LNCaP clone FGC (cell line): ENCODE data around the gene HEXIM2.

ENCODE experiments used
- DNase-seq: peaks from one replicate; pipeline ENCODE4 v3.0.0-alpha.2; 2011; ENCODE audit warnings: low read depth
- H3K4me3 ChIP-seq: 2 replicates; pipeline ENCODE4 v1.5.1; 2011; ENCODE audit warnings: mild to moderate bottlenecking, low read depth, low read length, control low read depth
- CTCF ChIP-seq: IDR thresholded peaks from 2 replicates; pipeline ENCODE4 v1.5.1; 2012; ENCODE audit warnings: mild to moderate bottlenecking; ENCODE audit not compliant: control insufficient read depth, insufficient read depth; ENCODE audit errors: extremely low read depth

Gene HEXIM2

DNA sequence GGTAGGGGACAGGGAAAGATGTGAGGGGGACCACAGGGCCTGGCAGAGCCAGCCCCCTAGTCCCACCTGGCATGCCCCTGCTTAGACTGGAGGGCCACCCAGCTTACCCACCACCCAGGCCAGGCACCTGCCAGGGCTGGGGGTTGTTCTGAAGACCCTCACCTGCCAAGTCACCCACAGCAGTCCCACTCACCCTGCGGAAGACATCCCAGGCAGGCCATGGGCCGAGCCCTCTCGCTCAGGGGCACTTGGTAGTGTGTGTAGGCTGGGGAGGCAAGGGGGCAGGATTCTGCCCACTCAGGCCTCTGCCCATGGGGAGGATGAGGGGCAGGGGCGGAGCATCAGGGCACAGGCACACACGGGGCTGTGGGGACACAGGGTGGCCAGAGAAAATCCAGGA, 33.3 kb upstream of the HEXIM2 start:
- H3K4me3 ChIP-seq: no peak overlapping the region
- DNase-seq: no peak
- TF ChIP-seq CTCF: no peak

GRCh38 chr17:45128989-45129388, 32.7 kb upstream of the HEXIM2 start:
- no peak for TF ChIP-seq CTCF
- DNase-seq: no peak
- H3K4me3 ChIP-seq: no peak overlapping the region

DNA sequence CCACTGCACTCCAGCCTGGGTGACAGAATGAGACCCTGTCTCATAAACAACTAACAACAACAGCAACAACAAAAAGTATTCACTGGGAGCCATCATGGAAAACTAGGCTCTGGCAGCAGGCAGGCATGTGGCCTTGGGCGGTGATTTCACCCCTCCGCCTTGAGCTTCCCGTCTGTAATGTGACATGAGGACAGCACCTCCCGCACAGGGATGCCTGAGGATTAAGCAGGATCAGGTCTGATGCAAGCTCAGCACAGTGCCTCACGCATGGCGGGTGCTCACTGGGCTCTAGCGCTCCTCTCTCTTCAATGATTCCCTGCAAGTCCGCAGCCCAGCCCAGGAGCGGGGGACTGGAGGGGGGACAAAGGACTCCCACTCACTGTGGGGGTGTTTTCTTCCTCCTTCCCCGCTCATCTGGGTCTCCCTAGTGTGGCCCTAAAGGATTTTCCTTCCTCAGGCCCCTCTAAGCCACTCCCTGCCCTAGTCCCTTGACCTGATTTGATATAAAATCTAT, 32.2 kb upstream of the HEXIM2 start:
- H3K4me3 ChIP-seq: no peak overlapping the region
- TF ChIP-seq CTCF: no peak
- DNase-seq: no peak

GRCh38 chr17:45129940-45130680, 31.6 kb upstream of the HEXIM2 start:
- H3K4me3 ChIP-seq: no peak overlapping the region
- no peak for DNase-seq
- TF ChIP-seq CTCF: no peak

GRCh38 chr17:45130681-45131615, 30.7 kb upstream of the HEXIM2 start:
- DNase-seq: no peak
- 0 out of 2 replicates have a peak overlapping the region, but pooled peaks have one; percentile 66 for H3K4me3 ChIP-seq
- 0 out of 2 replicates have a peak, but pooled peaks have one; percentile 5 for TF ChIP-seq CTCF

- H3K4me3 ChIP-seq: peak overlapping the region; percentile 66
- DNase-seq: no peak
- TF ChIP-seq CTCF: peak; percentile 57
Observed at GRCh38 chr17:45131616-45132319, 29.9 kb upstream of the HEXIM2 start.
